Stomach (tissue), 9 donors: ENCODE results near the gene MAVS. TPM values are rescaled to one million over a fixed set of nuclear protein-coding genes. Genes with fewer than 3 reads are reported as not detected.
A peak's percentile ranks its signal among the peaks of the same experiment; 100 is the strongest.

Experiments
- DNase-seq, 2 donors: peaks; one replicate each; pipeline versions ENCODE4 v3.0.0 to v3.0.0-alpha.2; 2013 to 2019
- H3K27ac ChIP-seq, 5 donors: fragments of 200-600 bp in 4 of 5; sonication (generic) in 4 of 5; one replicate each; pipeline ENCODE4 v1.5.1; 2013 to 2019; ENCODE audit warnings: mild to moderate bottlenecking in 1 of 5, moderate library complexity in 1 of 5
- H3K27me3 ChIP-seq, 3 donors: fragments of 200-600 bp; sonication (generic); one replicate each; pipeline ENCODE4 v1.5.1; 2017 to 2019; ENCODE audit warnings: mixed run types in 1 of 3
- H3K36me3 ChIP-seq, 4 donors: fragments of 200-600 bp; sonication (generic); 1 replicate in 3 of 4; 2 replicates in 1 of 4; pipeline ENCODE4 v1.5.1; 2016 to 2019
- H3K4me1 ChIP-seq, 4 donors: fragments of 200-600 bp; sonication (generic); one replicate each; pipeline ENCODE4 v1.5.1; 2016 to 2019
- H3K4me3 ChIP-seq, 4 donors: fragments of 200-600 bp; sonication (generic) in 3 of 4; one replicate each; pipeline ENCODE4 v1.5.1; 2016 to 2019; ENCODE audit warnings: mild to moderate bottlenecking in 1 of 4
- H3K9me3 ChIP-seq, 4 donors: fragments of 200-600 bp; sonication (generic); one replicate each; pipeline ENCODE4 v1.5.1; 2016 to 2019
- EP300 ChIP-seq: sonication (generic); formaldehyde crosslinking; IDR thresholded peaks from one replicate; pipeline ENCODE4 v1.6.1; 2017; ENCODE audit warnings: antibody characterized with exemption
- POLR2A ChIP-seq, 4 donors: fragments of 450-650 bp; IDR thresholded peaks; one replicate each; pipeline ENCODE4 v1.6.1; 2016; ENCODE audit warnings: antibody characterized with exemption in 4 of 4, control low read depth in 2 of 4, mild to moderate bottlenecking in 1 of 4, moderate library complexity in 1 of 4
- POLR2AphosphoS5 ChIP-seq, 3 donors: sonication (generic); formaldehyde crosslinking; IDR thresholded peaks; one replicate each; pipeline ENCODE4 v1.6.1; 2016; ENCODE audit warnings: antibody characterized with exemption in 3 of 3
- WGBS, 5 donors: extraction: QIAGEN DNeasy Blood & Tissue Kit in 3 of 5; methylation state at CpG; one replicate each; pipeline versions ENCODE4 v1.1.5 to v1.1.7; 2013 to 2018; 5-methylcytosine and 5-hydroxymethylcytosine counted together
- intact Hi-C: fragments of 100-400 bp; cut with DNase I; formaldehyde crosslinking; loops from one replicate; pipeline ENCODE4 v1.15.1; 2023; ENCODE audit warnings: low total_unique reads
- polyA plus RNA-seq, 3 donors: library from polyadenylated mRNA; stranded (reverse); fragments of 200-250 nt; gene quantifications; one replicate each; pipeline ENCODE4 v1.2.3, GENCODE V29; 2013
- small RNA-seq, 4 donors: library from RNA; depleted of rRNA; stranded (forward); fragments of <200 nt; gene quantifications; one replicate each; pipeline ENCODE3, GENCODE V24; 2016
- total RNA-seq, 5 donors: library from RNA; depleted of rRNA; stranded (reverse); fragments of >200 nt; gene quantifications; one replicate each; pipeline versions ENCODE4 v1.1.0 to v1.2.3, GENCODE V29; 2014 to 2016
- TF ChIP-seq, protein P1 (sequence below), 7 experiments: fragments of 450-650 bp in 4 of 7; fragments of 200-600 bp in 3 of 7; sonication (generic) in 3 of 7; IDR thresholded peaks; one replicate each; pipeline ENCODE4 v1.5.1; 2016 to 2019; ENCODE audit warnings: antibody characterized with exemption in 7 of 7, control low read depth in 2 of 7, mild to moderate bottlenecking in 1 of 7
- donor health status: healthy with polysubstance abuse.
- donor health status: Bipolar disorder and iron deficiency.
- donor health status: healthy.

The MAVS gene
- total and polyA plus RNA-seq, 8 donors, result 6.3 to 50.4 (median 30.8) TPM

DNA sequence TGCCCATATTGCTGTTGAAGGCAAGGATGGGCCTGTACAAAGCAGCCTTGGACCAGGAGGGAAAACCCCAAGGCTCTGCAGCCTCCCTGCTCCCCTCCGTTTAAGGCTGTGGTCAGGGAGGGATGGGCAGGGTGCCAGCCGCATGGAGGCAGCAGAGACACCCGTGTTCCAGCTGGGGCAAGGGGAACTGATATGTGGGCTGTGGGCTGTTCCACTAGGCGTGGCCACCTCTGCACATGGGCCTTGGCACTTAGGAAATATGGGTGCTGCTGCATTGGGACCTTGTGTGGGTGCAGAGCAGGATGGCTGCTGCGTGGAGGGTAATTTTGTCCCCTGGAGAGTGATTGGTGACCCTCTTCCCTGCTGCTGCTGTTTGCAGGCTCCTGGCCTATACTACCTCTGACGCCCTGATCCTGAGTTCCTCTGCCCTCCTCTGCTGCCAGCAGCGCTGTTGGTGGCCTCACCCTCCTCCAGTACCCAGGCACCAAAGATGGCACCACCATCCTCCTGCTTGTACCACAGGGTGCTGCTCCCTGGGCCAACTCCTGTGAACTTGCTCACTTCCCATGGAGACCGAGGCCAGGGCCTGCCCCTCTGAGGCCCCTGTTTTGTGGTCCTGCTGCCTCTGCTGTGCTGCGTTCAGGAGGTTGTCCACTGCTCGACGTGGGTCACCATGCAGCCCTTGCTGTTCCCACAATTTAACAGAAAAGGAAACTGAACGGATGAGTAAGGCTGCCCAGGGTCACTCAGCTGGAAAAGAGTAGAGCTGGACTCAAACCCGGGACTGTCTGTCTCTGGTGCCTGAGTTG, 77.9 kb downstream of the MAVS start:
- Histone ChIP-seq H3K9me3 (no peaks in the 10 kb centered on the region), H3K36me3 (peaks cover 15 to 61% (median 56%) of the 10 kb centered on the region in 4 donors), H3K4me3 (no peak overlapping the region), H3K4me1 (peaks cover 14 to 71% (median 19%) of the 10 kb centered on the region in 4 donors), H3K27me3 (no peaks in the 10 kb centered on the region), H3K27ac (peak overlapping the region in 1 of 5 donors; percentile 19)
- intact Hi-C loops, result no loop called here
- WGBS, 5 donors, result 64 to 76% (median 70%) methylated on average over 11 to 13 of the region's 13 CpGs
- TF ChIP-seq POLR2A (IDR thresholded peaks at IDR 0.05) (no peak), POLR2AphosphoS5 (IDR thresholded peaks at IDR 0.05) (no peak), EP300 (no peak)
- TF ChIP-seq, protein P1, sequence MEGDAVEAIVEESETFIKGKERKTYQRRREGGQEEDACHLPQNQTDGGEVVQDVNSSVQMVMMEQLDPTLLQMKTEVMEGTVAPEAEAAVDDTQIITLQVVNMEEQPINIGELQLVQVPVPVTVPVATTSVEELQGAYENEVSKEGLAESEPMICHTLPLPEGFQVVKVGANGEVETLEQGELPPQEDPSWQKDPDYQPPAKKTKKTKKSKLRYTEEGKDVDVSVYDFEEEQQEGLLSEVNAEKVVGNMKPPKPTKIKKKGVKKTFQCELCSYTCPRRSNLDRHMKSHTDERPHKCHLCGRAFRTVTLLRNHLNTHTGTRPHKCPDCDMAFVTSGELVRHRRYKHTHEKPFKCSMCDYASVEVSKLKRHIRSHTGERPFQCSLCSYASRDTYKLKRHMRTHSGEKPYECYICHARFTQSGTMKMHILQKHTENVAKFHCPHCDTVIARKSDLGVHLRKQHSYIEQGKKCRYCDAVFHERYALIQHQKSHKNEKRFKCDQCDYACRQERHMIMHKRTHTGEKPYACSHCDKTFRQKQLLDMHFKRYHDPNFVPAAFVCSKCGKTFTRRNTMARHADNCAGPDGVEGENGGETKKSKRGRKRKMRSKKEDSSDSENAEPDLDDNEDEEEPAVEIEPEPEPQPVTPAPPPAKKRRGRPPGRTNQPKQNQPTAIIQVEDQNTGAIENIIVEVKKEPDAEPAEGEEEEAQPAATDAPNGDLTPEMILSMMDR (IDR thresholded peaks at IDR 0.05), result no peak
- peak in 1 of 2 donors; percentile 41 for DNase-seq

DNA sequence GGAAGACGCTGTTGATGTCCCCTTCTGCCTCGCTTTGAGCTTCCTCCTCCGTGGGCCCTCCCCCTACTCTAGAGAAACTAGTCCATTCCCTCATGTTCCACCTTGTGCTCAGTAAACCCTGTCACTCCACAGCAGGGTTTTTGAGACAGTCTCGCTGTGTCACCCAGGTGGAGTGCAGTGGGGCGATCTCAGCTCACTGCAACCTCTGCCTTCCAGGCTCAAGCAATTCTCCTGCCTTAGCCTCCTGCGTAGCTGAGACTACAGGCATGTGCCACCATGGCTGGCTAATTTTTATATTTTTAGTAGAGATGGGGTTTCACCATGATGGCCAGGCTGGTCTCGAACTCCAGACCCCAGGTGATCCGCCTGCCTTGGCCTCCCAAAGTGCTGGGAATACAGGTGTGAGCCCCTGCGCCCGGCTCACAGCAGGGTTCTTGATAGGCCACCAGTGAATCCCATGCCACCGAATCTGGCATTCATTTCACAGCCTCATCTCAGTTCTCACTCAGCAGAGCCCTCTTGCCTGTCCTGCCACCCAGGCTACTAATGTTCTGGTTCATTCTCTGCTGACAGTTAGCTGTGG, 78.6 kb downstream of the MAVS start:
- DNase-seq, result no peak
- Histone ChIP-seq H3K27me3 (no peaks in the 10 kb centered on the region), H3K27ac (no peak overlapping the region), H3K4me1 (peaks cover 14 to 78% (median 19%) of the 10 kb centered on the region in 4 donors), H3K36me3 (peaks cover 15 to 58% (median 50%) of the 10 kb centered on the region in 4 donors), H3K9me3 (no peaks in the 10 kb centered on the region), H3K4me3 (no peak overlapping the region)
- intact Hi-C loops, result no loop called here
- TF ChIP-seq EP300 (no peak), POLR2A (IDR thresholded peaks at IDR 0.05) (no peak), POLR2AphosphoS5 (IDR thresholded peaks at IDR 0.05) (no peak)
- TF ChIP-seq, protein P1 (IDR thresholded peaks at IDR 0.05), result no peak
- 91 to 97% (median 95%) methylated on average over 11 of the region's 11 CpGs for whole genome bisulfite sequencing, 5 donors

Small RNA genes within 50 kb of the gene (small RNA-seq; reads per million reads assigned to genes)
- gene MIR103A2, result 0.34 to 2.0 (median 1.8) reads per million in 4 donors

Other genes with a start within 250 kb of the MAVS start
- gene GFRA4, start 183.4 kb upstream of the MAVS start, total RNA-seq, result not detected
- gene GFRA4, start 183.4 kb upstream of the MAVS start, polyA plus RNA-seq, result not detected
- gene ADAM33, start 164.8 kb upstream of the MAVS start, total RNA-seq, result 100 to 1,000 TPM in 2 of 5 donors, 10 to 100 TPM in 3; 20.6 to 143 (median 96.9) TPM
- 10 to 100 TPM in 2 of 3 donors, 1 to 10 TPM in 1; 4.6 to 29.8 (median 11.1) TPM for gene ADAM33, start 164.8 kb upstream of the MAVS start, polyA plus RNA-seq
- gene SIGLEC1, start 134.2 kb upstream of the MAVS start, total RNA-seq, result 10 to 100 TPM in 1 of 5 donors, 1 to 10 TPM in 4; 1.7 to 22.2 (median 4.5) TPM
- gene SIGLEC1, start 134.2 kb upstream of the MAVS start, polyA plus RNA-seq, result 1 to 10 TPM; 1.4 to 1.8 (median 1.5) TPM
- gene HSPA12B, start 114.1 kb upstream of the MAVS start, total RNA-seq, result 10 to 100 TPM in 1 of 5 donors, 1 to 10 TPM in 3, under 1 TPM in 1; 0.87 to 14.3 (median 6.1) TPM
- gene HSPA12B, start 114.1 kb upstream of the MAVS start, polyA plus RNA-seq, result 1 to 10 TPM; 3.0 to 5.3 (median 3.7) TPM
- 100 to 1,000 TPM in 1 of 5 donors, 10 to 100 TPM in 2, 1 to 10 TPM in 2; 5.9 to 136 (median 49.0) TPM for gene ADISSP, start 79.1 kb upstream of the MAVS start, total RNA-seq
- 10 to 100 TPM; 14.4 to 32.6 (median 22.2) TPM for gene ADISSP, start 79.1 kb upstream of the MAVS start, polyA plus RNA-seq
- not detected for gene SPEF1, start 65.4 kb upstream of the MAVS start, total RNA-seq
- gene SPEF1, start 65.4 kb upstream of the MAVS start, polyA plus RNA-seq, result under 1 TPM in 2 of 3 donors, not detected in 1; 0.18 to 0.19 TPM
- 100 to 1,000 TPM in 1 of 5 donors, 10 to 100 TPM in 4; 24.5 to 130 (median 68.3) TPM for gene CENPB, start 60.1 kb upstream of the MAVS start, total RNA-seq
- 10 to 100 TPM; 36.5 to 90.7 (median 79.6) TPM for gene CENPB, start 60.1 kb upstream of the MAVS start, polyA plus RNA-seq
- gene CDC25B, start 50.5 kb upstream of the MAVS start, total RNA-seq, result 10 to 100 TPM in 4 of 5 donors, 1 to 10 TPM in 1; 9.4 to 56.5 (median 32.6) TPM
- gene CDC25B, start 50.5 kb upstream of the MAVS start, polyA plus RNA-seq, result 10 to 100 TPM; 18.0 to 23.1 (median 22.6) TPM
- 10 to 100 TPM in 1 of 5 donors, 1 to 10 TPM in 4; 1.8 to 14.8 (median 4.2) TPM for gene AP5S1, start 26.3 kb upstream of the MAVS start, total RNA-seq
- gene AP5S1, start 26.3 kb upstream of the MAVS start, polyA plus RNA-seq, result 10 to 100 TPM in 1 of 3 donors, 1 to 10 TPM in 2; 6.1 to 10.4 (median 7.9) TPM
- gene PANK2, start 42.6 kb downstream of the MAVS start, total RNA-seq, result 10 to 100 TPM in 4 of 5 donors, 1 to 10 TPM in 1; 8.8 to 68.4 (median 39.0) TPM
- gene PANK2, start 42.6 kb downstream of the MAVS start, polyA plus RNA-seq, result 10 to 100 TPM; 19.3 to 28.5 (median 25.1) TPM
- gene RNF24, start 168.7 kb downstream of the MAVS start, total RNA-seq, result 10 to 100 TPM in 2 of 5 donors, 1 to 10 TPM in 3; 1.3 to 12.2 (median 7.2) TPM
- 1 to 10 TPM; 2.2 to 3.7 (median 2.3) TPM for gene RNF24, start 168.7 kb downstream of the MAVS start, polyA plus RNA-seq